ENCODE measurements around the gene CSNK1G1. TPM values are rescaled to one million over a fixed set of nuclear protein-coding genes. Genes with fewer than 3 reads are reported as not detected.

Gene CSNK1G1
- total and polyA plus RNA-seq, 2 of the 4 experiments (the other 2 are of a cell fraction): 7.4 to 29.4 TPM

- in situ Hi-C loops (cut with MboI; ENCODE audit: low sequenced_read_pairs) (no loop called here), dilution Hi-C loops (cut with HindIII; ENCODE audit: low sequenced_read_pairs, unreplicated experiment) (no loop called here), intact Hi-C loops (cut with micrococcal nuclease) (no loop called here)
- H3K9me1 ChIP-seq (ENCODE audit: insufficient read depth, low read length): 0 out of 2 replicates have a peak, but pooled peaks cover 3% of the 10 kb centered on the region
- peaks cover 22 to 44% of the 10 kb centered on the region in 2 experiments for H3K79me1 ChIP-seq (ENCODE audit: low read depth in 1 of 2, low read length in 2 of 2)
- DNase-seq (peak; percentile 49), ATAC-seq (ENCODE audit: low read depth) (peak; percentile 32; the same call in 1 of the 2 replicates)
- peak overlapping the region; percentile 50; the same call in 1 of the 2 replicates for H3K4me2 ChIP-seq (ENCODE audit: low read depth, low read length)
- H2BK20ac ChIP-seq (ENCODE audit: low read depth, low read length): no peak overlapping the region
- H2BK15ac ChIP-seq (ENCODE audit: low read depth, low read length): no peak overlapping the region
- no peak overlapping the region for H3K4ac ChIP-seq (ENCODE audit: low read depth, low read length)
- ChIA-PET CTCF (no interaction called here), POLR2A (ENCODE audit: unreplicated experiment) (no interaction called here)
- H3K23ac ChIP-seq (ENCODE audit: low read depth, low read length): no peak overlapping the region
- BruUV-seq (replicated peaks): no TSS peak
- no peak overlapping the region for H2AFZ ChIP-seq (replicated peaks; ENCODE audit: low read length, poor library complexity)
- no peak overlapping the region for H4K8ac ChIP-seq (ENCODE audit: low read depth in 2 of 2, low read length in 2 of 2)
- H3K18ac ChIP-seq (ENCODE audit: low read depth, low read length): no peak overlapping the region
- H4K91ac ChIP-seq (ENCODE audit: insufficient read depth, low read depth, low read length): no peak overlapping the region
- no peak for TF ChIP-seq BHLHE40 (IDR thresholded peaks at IDR 0.05; ENCODE audit: low read depth, low read length)
- no peaks in the 10 kb centered on the region for H3K9me3 ChIP-seq (ENCODE audit: control insufficient read depth, insufficient read depth, low read length)
- H3K4me3 ChIP-seq (ENCODE audit: insufficient read depth, low read depth, low read length): no peak overlapping the region
- peaks cover 4% of the 10 kb centered on the region for H4K20me1 ChIP-seq (ENCODE audit: insufficient read depth, low read length)
- H3K27me3 ChIP-seq (ENCODE audit: control insufficient read depth, insufficient read depth, low read length): no peaks in the 10 kb centered on the region
- H2BK5ac ChIP-seq (ENCODE audit: low read depth, low read length, poor library complexity, severe bottlenecking): no peak overlapping the region
- no peak overlapping the region for H3K56ac ChIP-seq (ENCODE audit: extremely low read depth, insufficient read depth, low read length)
- WGBS, 2 experiments (ENCODE audit: extremely low coverage in 2 of 2, insufficient read length in 1 of 2): no CpG with 5 or more reads among the region's 4 CpGs
- no peak overlapping the region for H3K9ac ChIP-seq (ENCODE audit: low read depth, low read length)
- H2AK9ac ChIP-seq (replicated peaks; ENCODE audit: low read depth, low read length, poor library complexity): no peak overlapping the region
- no peak overlapping the region for H3K14ac ChIP-seq (replicated peaks; ENCODE audit: low read depth, low read length)
- peaks cover 1% of the 10 kb centered on the region; the same call in 1 of the 2 replicates for H3K36me3 ChIP-seq (ENCODE audit: control insufficient read depth, insufficient read depth, low read length)
- no peak overlapping the region for H3K27ac ChIP-seq (ENCODE audit: insufficient read depth, low read length)
- H4K5ac ChIP-seq (ENCODE audit: low read depth, low read length): no peak overlapping the region
- no peak overlapping the region for H2AK5ac ChIP-seq (ENCODE audit: low read depth, low read length)
- no peak overlapping the region for H2BK120ac ChIP-seq (ENCODE audit: low read depth, low read length)
- peaks cover 2% of the 10 kb centered on the region for H3K4me1 ChIP-seq (ENCODE audit: control insufficient read depth, insufficient read depth, low read length)
Observed at GRCh38 chr15:64279131-64279530, 76.8 kb downstream of the CSNK1G1 start.
